Measurements from ENCODE around the gene IL17C.

Gene IL17C

GRCh38 chr16:88599825-88600538 lies 38.4 kb upstream of the IL17C start:
- TF ChIP-seq CTCF (IDR thresholded peaks at IDR 0.05; ENCODE audit: low read length): no peak
- no peak for TF ChIP-seq EZH2 (IDR thresholded peaks at IDR 0.05; ENCODE audit: borderline replicate concordance, low read length)
- H3K9me2 ChIP-seq (ENCODE audit: low read depth, low read length): no peaks in the 10 kb centered on the region
- no peak overlapping the region for H3K27ac ChIP-seq (ENCODE audit: low read depth, low read length, poor library complexity, severe bottlenecking)
- H3K27me3 ChIP-seq (ENCODE audit: insufficient read depth, low read length): no peaks in the 10 kb centered on the region
- H3K36me3 ChIP-seq (ENCODE audit: insufficient read depth, low read length): peaks cover 73% of the 10 kb centered on the region
- no peaks in the 10 kb centered on the region for H3K4me1 ChIP-seq (ENCODE audit: insufficient read depth, low read length, severe bottlenecking)
- no peaks in the 10 kb centered on the region for H4K20me1 ChIP-seq (ENCODE audit: insufficient read depth, low read length)
- H2AFZ ChIP-seq (ENCODE audit: low read length): no peak overlapping the region
- no peaks in the 10 kb centered on the region for H3K9me3 ChIP-seq (ENCODE audit: low read length)
- no peaks in the 10 kb centered on the region for H3F3A ChIP-seq (ENCODE audit: insufficient read depth, low read length)
- H3K4me3 ChIP-seq (ENCODE audit: low read depth, low read length, poor library complexity, severe bottlenecking): no peak overlapping the region
- H3K79me2 ChIP-seq (ENCODE audit: insufficient read depth, low read length): no peaks in the 10 kb centered on the region
- H3K4me2 ChIP-seq (ENCODE audit: low read length): no peak overlapping the region
- H3K9ac ChIP-seq (ENCODE audit: low read length): no peak overlapping the region

- Histone ChIP-seq H4K20me1 (ENCODE audit: insufficient read depth, low read length) (no peaks in the 10 kb centered on the region), H3K9ac (ENCODE audit: low read length) (no peak overlapping the region), H3K36me3 (ENCODE audit: insufficient read depth, low read length) (peaks cover 76% of the 10 kb centered on the region), H3K9me2 (ENCODE audit: low read depth, low read length) (no peaks in the 10 kb centered on the region), H3K27me3 (ENCODE audit: insufficient read depth, low read length) (no peaks in the 10 kb centered on the region), H3K4me1 (ENCODE audit: insufficient read depth, low read length, severe bottlenecking) (no peaks in the 10 kb centered on the region), H3K9me3 (ENCODE audit: low read length) (no peaks in the 10 kb centered on the region), H3K4me2 (ENCODE audit: low read length) (no peak overlapping the region), H2AFZ (ENCODE audit: low read length) (no peak overlapping the region), H3K27ac (ENCODE audit: low read depth, low read length, poor library complexity, severe bottlenecking) (no peak overlapping the region), H3K79me2 (ENCODE audit: insufficient read depth, low read length) (no peaks in the 10 kb centered on the region), H3K4me3 (ENCODE audit: low read depth, low read length, poor library complexity, severe bottlenecking) (no peak overlapping the region), H3F3A (ENCODE audit: insufficient read depth, low read length) (no peaks in the 10 kb centered on the region)
- TF ChIP-seq EZH2 (IDR thresholded peaks at IDR 0.05; ENCODE audit: borderline replicate concordance, low read length): no peak
- TF ChIP-seq CTCF (IDR thresholded peaks at IDR 0.05; ENCODE audit: low read length): no peak
Measured at GRCh38 chr16:88600539-88600896, 37.9 kb upstream of the IL17C start.

- H3K4me1 ChIP-seq (ENCODE audit: insufficient read depth, low read length, severe bottlenecking): no peaks in the 10 kb centered on the region
- H2AFZ ChIP-seq (ENCODE audit: low read length): no peak overlapping the region
- H3K9ac ChIP-seq (ENCODE audit: low read length): no peak overlapping the region
- no peaks in the 10 kb centered on the region for H3K27me3 ChIP-seq (ENCODE audit: insufficient read depth, low read length)
- H3K27ac ChIP-seq (ENCODE audit: low read depth, low read length, poor library complexity, severe bottlenecking): no peak overlapping the region
- no peaks in the 10 kb centered on the region for H3K79me2 ChIP-seq (ENCODE audit: insufficient read depth, low read length)
- H3K36me3 ChIP-seq (ENCODE audit: insufficient read depth, low read length): peaks cover 80% of the 10 kb centered on the region
- no peak overlapping the region for H3K4me2 ChIP-seq (ENCODE audit: low read length)
- H3K9me2 ChIP-seq (ENCODE audit: low read depth, low read length): no peaks in the 10 kb centered on the region
- H3F3A ChIP-seq (ENCODE audit: insufficient read depth, low read length): no peaks in the 10 kb centered on the region
- TF ChIP-seq CTCF (IDR thresholded peaks at IDR 0.05; ENCODE audit: low read length): no peak
- TF ChIP-seq EZH2 (IDR thresholded peaks at IDR 0.05; ENCODE audit: borderline replicate concordance, low read length): no peak
- no peaks in the 10 kb centered on the region for H4K20me1 ChIP-seq (ENCODE audit: insufficient read depth, low read length)
- H3K4me3 ChIP-seq (ENCODE audit: low read depth, low read length, poor library complexity, severe bottlenecking): no peak overlapping the region
- H3K9me3 ChIP-seq (ENCODE audit: low read length): no peaks in the 10 kb centered on the region
Measured at GRCh38 chr16:88601313-88602036, 36.9 kb upstream of the IL17C start.
